T-helper 2 cell treated with Interferon-gamma antibody and Interleukin-4, amounts not matched to agents 5 μg/mL and 100 μg/mL, for 36 hours (primary cell): ENCODE results near the gene TRIM51.
"Not testable (repeated sequence)": the region's sequence is repeated elsewhere in the genome, so short reads cannot be mapped to it uniquely, and the experiment has no call there.

Source experiments
- DNase-seq: peaks from one replicate; pipeline ENCODE4 v3.0.0; 2021; ENCODE audit warnings: low spot score
- H3K27ac Mint-ChIP-seq: one replicate; pipeline ENCODE4 v1.8.0; 2021; ENCODE audit warnings: mild to moderate bottlenecking, mixed read lengths
- H3K27me3 Mint-ChIP-seq: one replicate; pipeline ENCODE4 v1.8.0; 2021; ENCODE audit warnings: low read depth, mixed read lengths
- H3K36me3 Mint-ChIP-seq: one replicate; pipeline ENCODE4 v1.8.0; 2021; ENCODE audit warnings: low read depth, mixed read lengths
- H3K4me1 Mint-ChIP-seq: one replicate; pipeline ENCODE4 v1.8.0; 2021; ENCODE audit warnings: low read depth, mixed read lengths
- H3K4me3 Mint-ChIP-seq: one replicate; pipeline ENCODE4 v1.8.0; 2022; ENCODE audit warnings: mild to moderate bottlenecking, moderate library complexity, mixed read lengths
- H3K9me3 Mint-ChIP-seq: one replicate; pipeline ENCODE4 v1.8.0; 2021; ENCODE audit warnings: mixed read lengths

Gene TRIM51, protein sequence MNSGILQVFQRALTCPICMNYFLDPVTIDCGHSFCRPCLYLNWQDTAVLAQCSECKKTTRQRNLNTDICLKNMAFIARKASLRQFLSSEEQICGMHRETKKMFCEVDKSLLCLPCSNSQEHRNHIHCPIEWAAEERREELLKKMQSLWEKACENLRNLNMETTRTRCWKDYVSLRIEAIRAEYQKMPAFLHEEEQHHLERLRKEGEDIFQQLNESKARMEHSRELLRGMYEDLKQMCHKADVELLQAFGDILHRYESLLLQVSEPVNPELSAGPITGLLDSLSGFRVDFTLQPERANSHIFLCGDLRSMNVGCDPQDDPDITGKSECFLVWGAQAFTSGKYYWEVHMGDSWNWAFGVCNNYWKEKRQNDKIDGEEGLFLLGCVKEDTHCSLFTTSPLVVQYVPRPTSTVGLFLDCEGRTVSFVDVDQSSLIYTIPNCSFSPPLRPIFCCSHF

DNA sequence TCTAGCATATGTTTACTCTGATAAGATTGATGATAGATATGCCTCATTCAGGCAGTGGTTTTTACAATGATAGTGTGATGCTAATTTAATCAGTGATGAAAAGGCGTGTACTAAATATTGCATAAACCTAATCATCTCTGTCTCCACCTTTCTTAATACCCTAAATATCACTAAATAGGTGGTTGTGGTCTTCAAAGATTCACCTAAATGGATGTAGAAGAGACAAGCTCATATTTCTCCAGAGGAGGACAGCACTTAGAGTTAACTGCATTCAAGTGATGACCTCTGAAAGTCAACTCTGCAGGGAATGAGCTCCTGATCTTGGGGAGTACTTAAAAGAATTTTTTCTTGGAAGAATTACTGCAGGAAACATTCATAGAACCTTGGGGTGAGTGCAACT, at the start of gene TRIM51:
TRIM51 (plus strand) TSS at position 301 of the 400 bp plus-strand sequence. CDS start 2,132 bp downstream, outside the sequence.
- not testable (repeated sequence) for H3K27me3 Mint-ChIP-seq, H3K4me3 Mint-ChIP-seq, H3K36me3 Mint-ChIP-seq, H3K4me1 Mint-ChIP-seq, H3K27ac Mint-ChIP-seq, DNase-seq
- peaks cover 27% of the 10 kb centered on the region for H3K9me3 Mint-ChIP-seq

DNA sequence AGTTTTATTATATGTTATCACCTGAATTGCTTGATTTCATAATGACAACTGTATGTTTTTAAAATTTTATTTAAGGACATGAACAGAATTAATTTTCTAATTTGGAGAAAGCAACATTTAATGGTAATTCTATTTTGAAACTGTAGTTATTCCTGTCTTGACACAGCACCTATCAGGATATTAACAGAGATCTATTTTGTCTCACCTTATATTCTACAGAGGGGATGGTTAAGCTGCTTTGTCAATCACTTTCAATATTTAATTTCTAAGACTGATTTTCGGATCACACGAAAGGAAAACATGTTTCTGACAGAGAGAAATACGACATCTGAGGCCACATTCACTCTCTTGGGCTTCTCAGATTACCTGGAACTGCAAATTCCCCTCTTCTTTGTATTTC, 44.6 kb upstream of the TRIM51 start, which contains the start of gene OR5D16:
OR5D16 (plus strand) TSS at position 301 of the 400 bp plus-strand sequence; CDS start at position 301, 0 bp downstream.
- H3K9me3 Mint-ChIP-seq = peaks cover 44% of the 10 kb centered on the region
- no peak within 1 kb of the TSS for H3K27ac Mint-ChIP-seq
- no peaks in the 10 kb centered on the region for H3K4me1 Mint-ChIP-seq
- no peak for DNase-seq
- no peaks in the 10 kb centered on the region for H3K27me3 Mint-ChIP-seq
- H3K36me3 Mint-ChIP-seq = no peaks in the 10 kb centered on the region
- H3K4me3 Mint-ChIP-seq = no peak within 1 kb of the TSS

DNA sequence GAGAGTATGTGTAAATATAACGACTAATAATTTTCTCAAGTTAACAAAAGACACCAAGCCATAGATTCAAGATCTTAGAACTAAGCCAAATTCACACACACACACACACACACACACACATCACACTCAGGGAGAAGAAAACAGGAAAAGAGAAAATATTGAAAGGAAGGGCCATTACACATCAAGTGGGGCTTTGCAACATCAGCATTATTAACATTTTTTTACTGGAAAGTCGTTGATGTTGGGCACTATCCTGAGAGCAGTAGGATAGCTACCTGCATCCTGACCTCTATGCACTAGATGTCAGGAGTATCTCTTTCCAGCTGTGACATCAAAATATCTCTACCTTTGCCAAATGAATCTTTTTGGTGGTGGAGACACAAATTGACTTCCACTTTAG, 35.6 kb upstream of the TRIM51 start:
- Mint-ChIP-seq H3K27ac (no peak overlapping the region), H3K27me3 (no peaks in the 10 kb centered on the region), H3K9me3 (peaks cover 45% of the 10 kb centered on the region), H3K36me3 (no peaks in the 10 kb centered on the region), H3K4me1 (no peaks in the 10 kb centered on the region), H3K4me3 (no peak overlapping the region)
- no peak for DNase-seq

DNA sequence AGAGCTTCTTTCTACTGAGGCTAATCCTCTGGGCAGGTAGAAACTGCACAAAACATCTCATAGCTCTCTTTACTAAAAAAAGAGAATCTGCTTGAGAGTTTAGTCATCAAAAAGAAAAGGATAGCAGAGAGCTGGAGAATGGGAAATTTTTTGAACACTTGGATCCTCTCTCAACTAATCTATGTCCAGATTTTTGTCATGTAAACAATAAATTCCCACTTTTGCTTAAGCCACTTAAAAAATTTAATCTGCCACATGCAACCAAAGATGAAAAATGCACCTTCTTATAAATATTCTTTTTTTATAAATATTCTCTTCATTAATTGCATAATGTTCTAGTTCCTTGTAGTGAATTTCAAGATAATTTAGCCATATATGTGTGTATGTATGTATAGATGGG, 34.1 kb upstream of the TRIM51 start:
- no peak for DNase-seq
- Mint-ChIP-seq H3K4me1 (no peaks in the 10 kb centered on the region), H3K4me3 (no peak overlapping the region), H3K27ac (no peak overlapping the region), H3K36me3 (no peaks in the 10 kb centered on the region), H3K9me3 (peaks cover 55% of the 10 kb centered on the region), H3K27me3 (no peaks in the 10 kb centered on the region)

DNA sequence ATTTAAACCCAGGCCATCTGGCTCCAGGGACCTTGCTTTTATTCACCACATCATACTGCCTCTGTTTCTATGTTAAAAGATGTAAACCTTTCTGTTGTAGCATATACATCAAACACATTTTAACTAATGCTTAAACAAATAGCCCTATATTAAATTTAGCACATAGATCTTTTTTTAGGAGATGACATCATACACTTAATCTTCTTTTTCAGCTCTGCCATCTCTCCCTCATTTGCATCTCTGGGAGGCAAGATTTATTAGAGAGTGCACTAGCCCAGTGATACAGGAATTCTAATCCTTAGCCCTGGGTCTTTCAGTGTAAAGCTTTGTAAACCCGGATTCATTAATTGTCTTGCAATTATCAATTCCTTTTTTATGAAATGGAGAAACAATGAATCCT, 31.0 kb upstream of the TRIM51 start:
- H3K4me3 Mint-ChIP-seq = no peak overlapping the region
- H3K4me1 Mint-ChIP-seq = no peaks in the 10 kb centered on the region
- H3K36me3 Mint-ChIP-seq = no peaks in the 10 kb centered on the region
- DNase-seq = no peak
- no peaks in the 10 kb centered on the region for H3K27me3 Mint-ChIP-seq
- peaks cover 47% of the 10 kb centered on the region for H3K9me3 Mint-ChIP-seq
- no peak overlapping the region for H3K27ac Mint-ChIP-seq

DNA sequence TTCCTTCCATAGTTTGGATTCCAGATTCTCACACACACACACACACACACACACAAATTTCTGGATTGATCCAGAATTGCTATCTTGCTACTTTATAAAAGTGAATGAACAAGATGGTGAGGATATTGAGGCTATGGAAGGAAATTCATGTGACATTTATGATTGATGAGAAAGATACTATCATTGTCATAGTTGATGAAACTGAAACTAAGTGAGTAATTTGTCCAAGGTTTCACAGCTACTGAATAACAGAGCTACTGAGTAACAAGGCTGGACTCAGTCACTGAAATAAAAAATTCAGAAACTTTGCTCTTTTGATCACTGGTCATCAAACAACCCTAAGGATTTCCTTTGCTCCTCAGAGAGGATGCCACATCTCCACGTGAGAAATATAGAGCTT, 28.4 kb upstream of the TRIM51 start:
- Mint-ChIP-seq H3K9me3 (peaks cover 44% of the 10 kb centered on the region), H3K4me3 (no peak overlapping the region), H3K27ac (no peak overlapping the region), H3K27me3 (no peaks in the 10 kb centered on the region), H3K36me3 (no peaks in the 10 kb centered on the region), H3K4me1 (no peaks in the 10 kb centered on the region)
- no peak for DNase-seq

DNA sequence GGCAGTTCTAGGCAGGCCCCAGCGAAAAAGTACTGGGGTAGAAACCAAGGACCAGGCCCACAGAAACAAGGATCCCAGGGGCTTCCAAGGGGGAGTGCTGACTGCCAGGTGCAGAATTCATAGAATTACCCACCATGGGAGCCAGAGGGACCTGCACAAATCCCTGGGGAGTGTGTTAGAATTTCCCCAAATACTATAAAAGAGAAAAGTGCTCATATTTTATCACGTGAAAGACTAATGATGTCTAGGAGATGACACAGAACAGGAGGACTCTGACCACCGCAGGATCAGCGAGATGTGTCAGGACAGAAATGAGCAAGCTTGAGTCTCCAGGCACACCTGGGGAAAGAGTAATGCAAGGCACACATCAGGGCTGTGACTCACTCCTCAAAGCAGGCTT, 15.7 kb upstream of the TRIM51 start:
- not testable (repeated sequence) for H3K4me1 Mint-ChIP-seq, H3K4me3 Mint-ChIP-seq
- H3K9me3 Mint-ChIP-seq = peaks cover 28% of the 10 kb centered on the region

DNA sequence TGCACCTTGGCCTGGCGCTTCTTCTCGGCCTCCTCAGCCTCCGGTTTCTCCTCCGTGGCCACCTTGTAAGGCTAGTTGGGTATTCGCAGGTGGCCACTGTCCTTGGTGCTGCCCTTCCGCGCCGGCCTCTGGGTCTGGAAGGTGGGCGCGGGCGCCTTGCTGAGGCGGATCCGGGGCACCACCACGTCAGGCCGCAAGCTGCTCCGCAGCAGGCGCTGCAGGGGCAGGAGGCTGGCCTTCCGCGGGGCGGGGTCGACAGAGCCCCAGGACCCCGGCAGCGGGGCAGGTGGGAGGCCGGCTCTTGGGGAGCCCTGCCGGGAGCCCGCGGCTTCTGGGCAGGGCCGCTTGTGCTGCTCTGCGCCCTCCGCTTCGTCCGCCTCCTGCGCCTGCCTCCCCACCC, 10.4 kb upstream of the TRIM51 start:
- H3K4me1 Mint-ChIP-seq, H3K27me3 Mint-ChIP-seq, DNase-seq, H3K36me3 Mint-ChIP-seq, H3K4me3 Mint-ChIP-seq, H3K27ac Mint-ChIP-seq: not testable (repeated sequence)
- H3K9me3 Mint-ChIP-seq = peaks cover 17% of the 10 kb centered on the region

More for the DNA sequence above, 15.7 kb upstream of the TRIM51 start:
- not testable (repeated sequence) for H3K27ac Mint-ChIP-seq, H3K36me3 Mint-ChIP-seq, H3K27me3 Mint-ChIP-seq, DNase-seq

DNA sequence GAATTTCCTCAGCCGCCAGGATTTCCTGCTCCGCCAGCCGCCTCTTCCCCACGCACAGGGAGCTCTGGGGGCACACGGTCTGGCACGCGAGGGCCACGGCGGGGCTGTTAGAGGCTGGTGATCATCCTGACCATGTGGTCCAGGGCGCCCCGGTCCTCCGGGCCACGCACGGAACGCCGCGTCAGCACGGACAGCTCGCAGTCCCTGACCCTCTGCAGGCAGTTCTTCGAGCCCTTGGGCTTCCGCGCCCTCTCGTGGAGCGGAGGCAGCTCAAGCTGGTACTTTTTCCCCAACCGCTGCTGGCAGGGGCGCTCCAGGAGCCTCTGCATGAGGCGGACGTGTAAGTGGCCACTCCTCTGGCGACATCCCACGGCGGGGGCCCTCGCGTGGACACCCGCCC, 10.0 kb upstream of the TRIM51 start:
- not testable (repeated sequence) for H3K36me3 Mint-ChIP-seq, H3K4me1 Mint-ChIP-seq, DNase-seq, H3K4me3 Mint-ChIP-seq, H3K27ac Mint-ChIP-seq, H3K27me3 Mint-ChIP-seq
- peaks cover 17% of the 10 kb centered on the region for H3K9me3 Mint-ChIP-seq

DNA sequence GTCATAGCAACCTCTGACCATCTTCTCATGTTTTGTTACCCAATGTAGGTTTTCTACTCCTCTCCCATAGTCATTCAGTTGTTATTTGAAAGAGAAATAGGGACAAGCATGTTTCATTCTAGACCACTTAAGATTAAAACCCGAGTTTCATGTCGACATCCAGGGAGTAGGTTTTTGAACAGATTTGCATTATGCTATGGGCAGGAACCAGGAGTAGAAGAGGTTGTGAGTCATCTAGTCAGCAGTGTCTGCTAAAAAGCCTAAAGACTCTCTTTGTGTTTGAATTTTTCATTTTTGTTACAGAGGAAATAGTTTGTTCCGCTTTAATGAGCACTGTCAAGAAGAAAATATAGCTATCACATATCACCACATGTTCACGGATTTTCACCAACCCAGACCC, 1.9 kb downstream of the TRIM51 start:
- H3K36me3 Mint-ChIP-seq, H3K4me3 Mint-ChIP-seq: not testable (repeated sequence)

DNA sequence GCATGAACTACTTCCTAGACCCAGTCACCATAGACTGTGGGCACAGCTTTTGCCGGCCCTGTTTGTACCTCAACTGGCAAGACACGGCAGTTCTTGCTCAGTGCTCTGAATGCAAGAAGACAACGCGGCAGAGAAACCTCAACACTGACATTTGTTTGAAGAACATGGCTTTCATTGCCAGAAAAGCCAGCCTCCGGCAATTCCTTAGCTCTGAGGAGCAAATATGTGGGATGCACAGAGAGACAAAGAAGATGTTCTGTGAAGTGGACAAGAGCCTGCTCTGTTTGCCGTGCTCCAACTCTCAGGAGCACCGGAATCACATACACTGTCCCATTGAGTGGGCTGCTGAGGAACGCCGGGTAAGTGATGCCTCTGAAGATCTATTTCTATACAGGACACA, 2.4 kb downstream of the TRIM51 start:
- H3K9me3 Mint-ChIP-seq = peaks cover 27% of the 10 kb centered on the region
- H3K4me3 Mint-ChIP-seq, H3K4me1 Mint-ChIP-seq, H3K27ac Mint-ChIP-seq, H3K27me3 Mint-ChIP-seq, H3K36me3 Mint-ChIP-seq, DNase-seq: not testable (repeated sequence)

More for the DNA sequence above, 1.9 kb downstream of the TRIM51 start:
- not testable (repeated sequence) for DNase-seq, H3K27me3 Mint-ChIP-seq, H3K27ac Mint-ChIP-seq, H3K4me1 Mint-ChIP-seq
- peaks cover 27% of the 10 kb centered on the region for H3K9me3 Mint-ChIP-seq

DNA sequence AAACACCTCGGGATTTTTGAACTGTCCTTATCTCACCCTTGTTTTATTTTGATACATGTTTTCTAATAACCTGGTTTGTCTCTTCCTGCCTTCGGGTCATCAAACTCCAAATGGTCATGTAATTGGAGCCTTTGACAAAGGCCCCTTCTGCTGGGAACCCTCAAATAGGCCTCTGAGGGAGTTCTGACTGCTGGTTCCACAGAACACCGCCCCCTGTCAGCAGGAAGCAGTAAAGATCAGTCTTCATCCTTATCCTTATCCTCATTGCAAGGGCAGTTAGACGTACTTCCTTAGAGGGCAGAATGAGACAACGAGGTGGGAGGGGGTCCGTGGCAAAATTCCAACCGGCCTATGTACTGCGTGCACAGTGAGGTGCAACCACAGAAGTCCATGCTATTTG, 12.1 kb downstream of the TRIM51 start:
- no peaks in the 10 kb centered on the region for H3K36me3 Mint-ChIP-seq
- H3K9me3 Mint-ChIP-seq = peaks cover 31% of the 10 kb centered on the region
- H3K27ac Mint-ChIP-seq = no peak overlapping the region
- no peaks in the 10 kb centered on the region for H3K4me1 Mint-ChIP-seq
- no peak overlapping the region for H3K4me3 Mint-ChIP-seq
- no peak for DNase-seq
- H3K27me3 Mint-ChIP-seq = no peaks in the 10 kb centered on the region

DNA sequence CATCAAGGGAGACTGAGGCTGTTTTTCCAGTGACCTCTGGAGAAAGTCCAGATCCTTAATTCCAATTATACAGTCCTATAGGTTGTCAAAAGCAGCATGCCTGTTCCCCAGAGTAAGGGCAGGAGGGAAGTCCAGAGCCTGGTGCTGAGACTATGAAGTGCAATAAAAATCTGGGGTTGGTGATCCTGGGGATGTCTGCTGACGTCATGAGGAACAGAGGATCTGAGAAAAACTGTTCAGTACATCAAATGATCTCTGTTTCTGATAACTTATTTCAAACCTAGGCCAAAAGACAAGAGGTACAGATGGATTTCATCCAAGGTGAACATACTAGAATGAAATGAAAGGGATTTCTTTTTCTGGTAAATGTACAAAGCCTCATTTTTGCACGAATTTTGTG, 19.2 kb downstream of the TRIM51 start:
- no peak overlapping the region for H3K27ac Mint-ChIP-seq
- H3K9me3 Mint-ChIP-seq = peaks cover 35% of the 10 kb centered on the region
- no peaks in the 10 kb centered on the region for H3K27me3 Mint-ChIP-seq
- H3K36me3 Mint-ChIP-seq = no peaks in the 10 kb centered on the region
- no peak for DNase-seq
- H3K4me3 Mint-ChIP-seq = no peak overlapping the region
- H3K4me1 Mint-ChIP-seq = no peaks in the 10 kb centered on the region

DNA sequence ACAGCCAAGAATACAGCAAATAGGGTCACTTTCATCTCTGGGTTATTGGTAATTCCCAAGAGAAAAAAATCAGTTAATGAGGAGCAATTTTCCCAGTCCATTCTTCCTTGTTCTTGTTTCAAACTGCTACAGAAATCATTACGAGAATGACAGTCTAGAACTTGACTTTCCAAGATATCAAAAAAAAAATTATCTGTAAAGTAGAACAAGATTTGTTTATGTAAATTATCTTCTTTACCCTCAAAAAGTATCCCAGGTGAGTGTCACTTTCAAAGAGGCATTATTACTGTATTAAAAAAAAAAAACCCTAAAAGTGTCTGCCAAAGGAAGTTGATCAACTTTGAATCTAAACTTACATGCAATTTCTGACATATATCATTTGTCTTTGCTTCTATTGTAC, 31.4 kb downstream of the TRIM51 start, which contains the start of gene OR5W2:
OR5W2 (minus strand) TSS at position 101 of the 400 bp plus-strand sequence; CDS start at position 101, 0 bp downstream.
- no peak within 1 kb of the TSS for H3K27ac Mint-ChIP-seq
- DNase-seq = no peak
- H3K4me1 Mint-ChIP-seq = no peaks in the 10 kb centered on the region
- H3K9me3 Mint-ChIP-seq = peaks cover 46% of the 10 kb centered on the region
- H3K36me3 Mint-ChIP-seq = no peaks in the 10 kb centered on the region
- H3K27me3 Mint-ChIP-seq = no peaks in the 10 kb centered on the region
- H3K4me3 Mint-ChIP-seq = no peak within 1 kb of the TSS

DNA sequence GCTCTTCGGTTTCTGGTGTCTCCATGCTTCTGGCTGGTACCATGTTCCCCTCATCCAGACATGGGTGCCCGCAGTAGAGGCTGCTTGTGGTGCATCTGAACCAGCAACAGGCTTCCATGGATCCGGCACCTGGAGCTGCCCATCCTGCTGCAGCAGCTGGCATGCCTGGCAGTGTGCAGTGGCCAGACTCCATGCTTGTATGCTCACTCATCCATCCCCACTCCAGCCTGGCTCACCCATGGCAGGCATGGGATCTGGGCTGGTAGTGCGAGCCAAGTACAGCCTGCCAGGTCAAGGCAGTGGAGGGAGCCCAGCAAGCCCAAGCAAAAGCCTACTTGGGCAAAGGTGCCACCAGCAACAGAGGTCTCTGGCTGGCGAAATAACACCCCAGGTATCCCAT, 37.4 kb downstream of the TRIM51 start:
- Mint-ChIP-seq H3K9me3 (peaks cover 52% of the 10 kb centered on the region), H3K4me1 (no peaks in the 10 kb centered on the region), H3K27ac (no peak overlapping the region), H3K27me3 (no peaks in the 10 kb centered on the region), H3K36me3 (no peaks in the 10 kb centered on the region), H3K4me3 (no peak overlapping the region)
- DNase-seq = no peak
